Suprapubic skin (tissue), 4 donors: ENCODE data around the gene TECTA.

Experiments used
- POLR2A ChIP-seq, 2 donors: fragments of 450-650 bp; IDR thresholded peaks; one replicate each; pipeline ENCODE4 v1.6.1; 2017; ENCODE audit warnings: antibody characterized with exemption in 2 of 2, mild to moderate bottlenecking in 2 of 2, moderate library complexity in 2 of 2
- POLR2AphosphoS5 ChIP-seq, 3 donors: sonication (generic); formaldehyde crosslinking; IDR thresholded peaks; one replicate each; pipeline ENCODE4 v1.6.1; 2017; ENCODE audit warnings: antibody characterized with exemption in 3 of 3

DNA sequence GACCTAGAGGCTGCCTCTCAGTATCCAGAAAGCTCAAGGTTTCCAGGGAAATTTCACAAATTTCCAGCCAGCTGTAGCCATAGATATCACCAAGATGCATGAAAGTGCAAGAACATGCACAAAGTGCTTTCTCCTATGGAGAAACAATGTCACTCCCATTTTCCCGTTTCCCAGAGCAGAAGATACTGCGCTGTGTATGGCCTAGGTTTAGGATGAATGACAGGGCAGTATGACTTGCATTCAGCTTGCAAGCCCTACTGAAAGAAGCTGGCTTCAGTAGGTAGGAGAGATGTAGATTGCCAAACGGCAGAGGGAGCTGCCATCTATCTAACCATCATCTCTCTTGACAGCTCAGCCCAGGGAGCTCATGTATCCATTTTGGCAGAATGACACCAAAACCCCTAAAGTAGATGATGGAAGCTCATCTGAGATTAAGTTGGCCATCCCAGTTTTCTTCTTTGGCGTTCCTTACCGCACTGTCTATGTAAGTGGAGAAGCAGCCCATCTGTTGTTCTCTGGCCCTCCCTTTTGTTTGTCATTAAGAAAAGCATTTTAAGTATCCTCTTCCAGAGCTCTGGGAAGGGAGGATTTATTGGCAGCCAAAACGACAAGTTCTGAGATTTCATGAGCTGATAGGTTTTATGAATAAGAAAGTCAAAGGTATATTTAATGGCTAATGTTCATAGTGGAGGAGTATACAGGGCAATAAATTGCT is 4.6 kb downstream of the TECTA start:
- TF ChIP-seq POLR2AphosphoS5 (IDR thresholded peaks at IDR 0.05) = no peak
- no peak for TF ChIP-seq POLR2A (IDR thresholded peaks at IDR 0.05)
